KOPT-K1 (cell line): ENCODE results near the gene PDE1C.

Source experiments
- H3K27ac ChIP-seq: fragments of 200-600 bp; sonication (generic); 2 replicates; pipeline ENCODE4 v1.5.1; 2016; ENCODE audit warnings: antibody characterized with exemption, mild to moderate bottlenecking, low read depth, low read length; ENCODE audit not compliant: poor library complexity, severe bottlenecking
- H3K36me3 ChIP-seq: fragments of 200-600 bp; sonication (generic); 2 replicates; pipeline ENCODE4 v1.5.1; 2017; ENCODE audit warnings: antibody characterized with exemption, mild to moderate bottlenecking, low read length, moderate library complexity; ENCODE audit not compliant: insufficient read depth
- H3K9me3 ChIP-seq: fragments of 200-600 bp; sonication (generic); 2 replicates; pipeline ENCODE4 v1.5.1; 2017; ENCODE audit warnings: antibody characterized with exemption, low read length, mild to moderate bottlenecking; ENCODE audit not compliant: insufficient read depth, poor library complexity, severe bottlenecking

Gene PDE1C

DNA sequence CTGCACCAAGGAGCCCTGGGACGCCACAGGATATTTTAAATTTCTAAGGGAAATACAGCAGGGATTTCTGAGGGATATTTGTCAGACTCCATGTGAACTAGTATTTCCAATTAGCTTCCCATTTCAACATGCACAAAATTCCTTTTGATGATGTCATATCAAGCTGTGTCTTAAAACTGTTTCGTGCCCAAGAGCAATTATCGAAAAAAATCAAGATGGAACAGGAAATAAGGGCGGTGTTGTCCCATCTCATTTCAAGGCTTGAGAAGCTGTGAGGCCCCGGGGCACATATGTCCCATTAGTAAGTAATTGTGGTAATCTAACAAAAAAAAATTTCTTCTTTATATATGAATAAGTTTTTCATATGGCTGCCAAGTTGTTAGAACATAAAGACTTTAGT is 335.8 kb downstream of the PDE1C start:
- H3K27ac ChIP-seq, result no peak overlapping the region
- H3K36me3 ChIP-seq, result no peaks in the 10 kb centered on the region
- H3K9me3 ChIP-seq, result no peaks in the 10 kb centered on the region

DNA sequence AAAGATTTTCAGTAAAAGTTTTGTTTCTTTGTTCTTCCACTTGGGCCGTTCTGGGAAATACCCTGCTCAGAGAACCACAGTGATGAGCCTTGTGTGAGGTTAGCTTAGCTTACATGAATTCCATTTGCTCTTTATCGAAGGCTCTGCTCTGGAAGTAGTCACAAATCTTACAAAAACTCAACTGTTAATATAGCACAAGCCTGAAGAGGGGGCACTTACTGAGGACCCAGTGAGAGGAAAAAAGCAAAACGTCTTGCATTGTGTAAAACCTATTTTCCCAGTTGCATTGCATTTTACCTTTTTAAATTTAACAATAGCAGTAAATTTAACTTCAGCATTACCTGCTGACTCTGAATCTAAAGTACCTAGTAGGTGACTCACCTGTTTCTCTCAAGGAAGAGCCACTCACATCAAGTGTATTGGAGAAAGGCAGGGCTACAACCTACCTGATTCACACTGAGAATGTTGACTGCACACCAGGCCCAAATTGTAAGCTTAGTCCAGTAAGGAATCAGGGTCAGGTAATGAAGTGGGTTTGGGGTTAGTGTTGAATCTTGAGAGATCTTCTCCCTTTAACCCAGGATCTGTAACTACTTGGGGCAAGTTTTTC is 340.9 kb downstream of the PDE1C start:
- Histone ChIP-seq H3K36me3 (no peaks in the 10 kb centered on the region), H3K27ac (no peak overlapping the region), H3K9me3 (no peaks in the 10 kb centered on the region)

DNA sequence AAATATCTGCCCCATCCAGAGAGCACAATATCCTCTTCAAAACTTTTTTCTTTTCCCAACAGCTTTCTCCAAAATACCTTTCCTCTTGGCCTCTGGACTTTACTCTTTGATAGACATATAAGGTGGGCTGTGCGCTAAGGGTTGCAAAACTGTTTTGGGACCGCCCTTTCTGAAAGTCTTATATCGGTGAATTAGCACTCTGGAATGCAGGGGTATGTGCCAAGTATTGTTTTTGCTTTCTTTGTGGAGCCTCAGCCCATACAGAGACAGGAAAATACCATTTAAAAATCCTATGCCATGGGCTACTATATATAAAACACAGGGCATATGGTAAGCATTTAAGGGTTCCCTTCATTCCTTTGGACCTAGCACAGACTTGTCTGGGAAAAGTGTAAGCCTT is 345.5 kb downstream of the PDE1C start:
- Histone ChIP-seq H3K36me3 (no peaks in the 10 kb centered on the region), H3K9me3 (no peaks in the 10 kb centered on the region), H3K27ac (no peak overlapping the region)

DNA sequence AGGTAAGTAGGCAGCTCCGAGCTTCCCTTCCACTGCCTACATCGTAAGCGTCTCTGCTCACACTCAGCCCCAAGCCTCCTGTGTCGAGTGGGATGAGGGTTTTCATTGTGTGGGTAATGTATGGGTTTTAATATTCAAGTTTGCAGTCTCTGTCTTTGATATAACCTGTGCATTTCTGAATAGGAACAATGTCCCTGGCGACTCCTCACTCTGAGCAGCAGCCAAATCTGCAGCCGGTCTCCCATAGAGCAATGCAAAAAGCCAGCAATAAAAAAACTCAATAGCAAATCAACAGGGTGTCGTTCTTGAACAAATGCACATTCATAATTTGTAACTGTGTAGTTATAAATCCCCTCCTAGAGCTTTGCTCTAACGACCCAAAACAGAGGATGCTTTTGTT is 349.8 kb downstream of the PDE1C start:
- Histone ChIP-seq H3K27ac (no peak overlapping the region), H3K36me3 (no peaks in the 10 kb centered on the region), H3K9me3 (no peaks in the 10 kb centered on the region)

DNA sequence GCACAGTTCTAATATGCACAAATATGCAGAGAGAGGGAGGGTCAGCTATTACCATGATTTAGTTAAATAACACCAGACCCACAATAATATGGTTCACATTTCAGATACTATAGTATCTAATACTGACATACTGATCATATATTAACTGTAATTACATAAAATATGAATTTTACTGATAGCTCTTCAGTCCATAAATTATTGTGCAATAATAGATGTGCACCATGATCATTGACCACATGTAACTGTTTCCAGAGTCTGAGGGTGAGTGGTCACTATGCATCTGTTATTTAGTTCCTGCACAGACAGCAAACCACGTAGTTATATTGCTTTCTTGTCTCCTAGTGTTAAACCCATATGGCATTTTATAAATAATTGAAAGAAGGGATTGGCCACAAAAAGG is 353.9 kb downstream of the PDE1C start:
- no peaks in the 10 kb centered on the region for H3K36me3 ChIP-seq

DNA sequence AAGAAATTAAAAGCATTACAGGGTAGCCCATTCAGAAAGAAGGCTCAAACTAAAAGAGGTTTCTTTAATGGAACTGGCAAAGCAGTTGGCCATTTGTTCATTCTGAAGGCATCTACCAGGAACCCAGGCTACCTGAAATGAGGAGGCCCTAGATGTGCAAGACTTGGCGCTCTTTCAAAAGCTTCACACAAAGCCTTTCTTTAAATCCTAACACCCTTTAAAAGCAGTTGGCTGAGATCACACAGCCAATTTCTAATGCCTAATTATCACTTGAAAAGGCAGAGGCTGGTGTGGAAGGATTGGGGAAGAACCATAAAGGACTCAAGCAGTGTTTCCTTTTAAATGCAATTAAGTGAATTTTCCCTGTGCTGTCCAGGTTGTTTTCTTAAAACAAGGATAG is 360.0 kb downstream of the PDE1C start:
- no peaks in the 10 kb centered on the region for H3K36me3 ChIP-seq
- no peaks in the 10 kb centered on the region for H3K9me3 ChIP-seq
- no peak overlapping the region for H3K27ac ChIP-seq

More for the DNA sequence above, 353.9 kb downstream of the PDE1C start:
- H3K27ac ChIP-seq, result no peak overlapping the region
- H3K9me3 ChIP-seq, result no peaks in the 10 kb centered on the region

DNA sequence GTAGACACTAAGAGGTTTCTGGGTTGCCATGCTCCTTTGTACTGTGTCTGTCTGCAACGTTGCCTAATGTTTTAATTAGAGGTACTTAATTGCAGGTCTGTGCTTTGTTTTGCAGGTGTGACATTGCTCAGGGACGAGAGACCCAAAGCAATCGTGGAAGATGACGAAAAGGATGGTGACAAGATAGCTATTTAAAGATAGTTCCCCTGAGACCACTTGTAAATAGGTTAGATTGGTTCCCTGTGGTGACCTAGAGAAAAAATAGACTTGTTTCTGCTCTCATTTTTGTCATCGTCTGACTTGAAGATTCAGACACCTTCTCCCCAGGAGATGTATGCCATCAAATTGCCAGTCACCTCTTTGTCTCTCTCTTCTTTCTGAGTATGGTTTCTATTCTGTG is 363.1 kb downstream of the PDE1C start:
- Histone ChIP-seq H3K36me3 (no peaks in the 10 kb centered on the region), H3K27ac (no peak overlapping the region), H3K9me3 (no peaks in the 10 kb centered on the region)

DNA sequence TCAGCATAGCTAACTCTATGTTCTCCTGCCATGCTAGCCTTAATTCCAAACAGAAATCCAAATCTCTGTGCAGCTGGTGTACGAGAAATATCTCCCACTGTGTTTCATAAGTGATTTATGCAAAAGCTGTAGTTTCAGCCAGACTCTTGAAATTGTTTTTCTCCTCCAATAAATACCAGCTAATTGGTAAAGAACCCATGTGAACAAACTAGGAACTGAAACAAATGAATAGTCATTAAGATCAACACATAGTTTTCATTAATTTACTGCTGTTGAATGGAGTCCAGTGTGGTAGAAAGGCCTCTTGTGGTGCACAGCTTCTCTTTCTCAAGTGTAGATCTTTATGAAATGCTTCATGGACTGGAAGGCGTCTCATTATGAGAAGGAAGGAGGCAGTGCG is 364.8 kb downstream of the PDE1C start:
- Histone ChIP-seq H3K27ac (no peak overlapping the region), H3K36me3 (no peaks in the 10 kb centered on the region), H3K9me3 (no peaks in the 10 kb centered on the region)

DNA sequence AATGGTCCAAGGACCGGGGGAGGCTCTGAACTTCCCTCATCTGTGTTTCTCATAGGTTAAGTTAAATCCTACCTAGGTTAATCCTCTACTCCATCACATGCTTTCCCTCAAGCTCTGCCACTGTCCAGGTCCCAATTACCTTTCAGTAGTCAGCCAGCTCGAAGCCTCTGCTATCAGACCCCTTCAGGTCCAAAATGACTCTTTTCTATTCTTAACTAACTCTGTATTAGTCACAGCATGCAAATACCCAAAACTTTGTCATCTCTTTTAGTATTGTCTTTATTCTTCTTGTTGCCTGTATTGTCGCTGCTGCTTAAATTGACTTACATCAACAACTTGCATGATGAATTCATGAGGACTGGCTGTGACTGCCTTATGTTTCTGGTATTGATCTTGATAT is 367.9 kb downstream of the PDE1C start:
- H3K27ac ChIP-seq, result no peak overlapping the region
- H3K9me3 ChIP-seq, result no peaks in the 10 kb centered on the region

More for the DNA sequence above, 367.9 kb downstream of the PDE1C start:
- no peaks in the 10 kb centered on the region for H3K36me3 ChIP-seq
